HG03196 (cell line): ENCODE data around the gene C1orf226.

Experiments used
- ATAC-seq: cut with Tn5 transposase; IDR thresholded peaks from one replicate; pipeline ENCODE4 v1.9.1; 2021; ENCODE audit not compliant: unreplicated experiment

The C1orf226 gene

GRCh38 chr1:162384116-162384515, 2.6 kb downstream of the C1orf226 start:
- ATAC-seq, result no peak

DNA sequence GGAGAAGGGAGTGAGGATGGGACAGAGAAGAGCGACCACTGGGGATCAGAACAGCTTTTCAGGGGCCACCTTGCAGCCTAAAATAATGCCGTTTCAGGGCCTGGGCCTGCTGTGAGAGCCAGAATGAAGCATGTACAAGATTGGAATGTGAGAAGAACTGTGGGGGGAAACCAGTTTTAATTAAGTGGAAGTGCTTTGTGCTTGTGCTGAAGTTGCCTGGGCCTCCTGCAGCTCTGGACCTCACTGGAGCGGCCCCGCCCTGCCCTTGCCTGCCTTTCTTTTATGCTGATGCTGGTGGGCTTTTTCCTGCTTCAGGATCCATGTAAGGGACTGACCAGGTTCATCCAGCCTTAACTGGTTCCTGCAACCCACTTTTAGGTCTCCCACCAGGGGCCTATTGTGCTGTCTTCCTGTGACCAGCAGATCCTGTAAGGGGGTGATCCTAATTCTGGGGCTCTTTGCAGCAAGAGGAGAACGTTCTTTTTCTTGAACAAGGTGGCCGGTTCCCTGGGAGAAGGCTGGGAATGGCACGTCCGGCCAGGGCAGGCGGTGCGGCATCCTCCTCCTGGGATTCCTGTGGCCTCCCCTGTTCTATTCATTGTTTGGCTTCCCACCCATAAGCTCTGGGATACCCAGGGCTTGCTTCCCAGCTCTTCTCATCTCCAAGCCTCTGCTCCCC, 3.2 kb downstream of the C1orf226 start:
- no peak for ATAC-seq

GRCh38 chr1:162385280-162385623, 3.7 kb downstream of the C1orf226 start:
- no peak for ATAC-seq

GRCh38 chr1:162385702-162386101, 4.2 kb downstream of the C1orf226 start:
- ATAC-seq, result no peak

DNA sequence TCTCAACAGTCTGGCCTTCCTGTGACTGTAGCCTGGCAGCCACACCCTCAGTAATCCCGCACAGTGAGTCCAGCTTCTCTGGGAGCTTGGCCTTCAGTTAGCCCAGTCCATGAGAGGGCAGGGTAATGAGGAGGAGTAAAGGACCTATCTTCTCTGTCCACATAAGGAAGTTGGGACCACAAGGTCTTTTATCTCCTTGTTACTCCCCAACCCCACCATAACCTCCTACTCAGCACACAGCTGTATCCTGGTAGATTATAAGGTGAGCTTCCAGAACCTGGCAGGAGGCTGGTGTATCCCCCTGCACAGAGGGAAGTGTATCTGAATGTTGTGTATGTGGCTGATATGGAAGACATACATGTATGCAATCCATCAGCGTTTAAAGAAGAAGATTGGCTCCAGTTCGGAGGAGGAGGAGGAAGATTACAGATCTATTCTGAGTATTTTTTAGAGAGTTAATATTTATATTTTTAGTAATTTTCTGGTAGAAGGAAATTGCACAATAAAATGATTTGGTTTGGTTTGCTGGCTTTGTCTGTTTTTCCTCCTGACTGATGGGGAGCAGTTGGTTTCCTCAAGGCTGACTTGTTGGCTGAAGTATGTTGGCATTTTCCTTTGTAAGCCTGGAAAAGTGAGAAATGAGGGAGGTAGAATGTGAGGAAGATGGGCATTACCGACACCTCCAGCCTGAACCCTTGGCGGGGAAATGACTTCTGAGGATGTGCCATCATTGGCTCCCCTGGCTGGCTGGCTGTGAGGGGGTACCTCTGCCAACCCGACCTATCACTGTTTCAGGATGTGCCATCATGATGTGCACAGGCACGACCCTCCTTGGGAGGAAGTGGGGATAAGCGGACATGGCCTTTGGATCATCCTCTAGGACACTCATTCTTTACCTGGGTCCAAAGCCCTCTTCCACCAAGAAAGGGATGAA, 5.0 kb downstream of the C1orf226 start:
- no peak for ATAC-seq

DNA sequence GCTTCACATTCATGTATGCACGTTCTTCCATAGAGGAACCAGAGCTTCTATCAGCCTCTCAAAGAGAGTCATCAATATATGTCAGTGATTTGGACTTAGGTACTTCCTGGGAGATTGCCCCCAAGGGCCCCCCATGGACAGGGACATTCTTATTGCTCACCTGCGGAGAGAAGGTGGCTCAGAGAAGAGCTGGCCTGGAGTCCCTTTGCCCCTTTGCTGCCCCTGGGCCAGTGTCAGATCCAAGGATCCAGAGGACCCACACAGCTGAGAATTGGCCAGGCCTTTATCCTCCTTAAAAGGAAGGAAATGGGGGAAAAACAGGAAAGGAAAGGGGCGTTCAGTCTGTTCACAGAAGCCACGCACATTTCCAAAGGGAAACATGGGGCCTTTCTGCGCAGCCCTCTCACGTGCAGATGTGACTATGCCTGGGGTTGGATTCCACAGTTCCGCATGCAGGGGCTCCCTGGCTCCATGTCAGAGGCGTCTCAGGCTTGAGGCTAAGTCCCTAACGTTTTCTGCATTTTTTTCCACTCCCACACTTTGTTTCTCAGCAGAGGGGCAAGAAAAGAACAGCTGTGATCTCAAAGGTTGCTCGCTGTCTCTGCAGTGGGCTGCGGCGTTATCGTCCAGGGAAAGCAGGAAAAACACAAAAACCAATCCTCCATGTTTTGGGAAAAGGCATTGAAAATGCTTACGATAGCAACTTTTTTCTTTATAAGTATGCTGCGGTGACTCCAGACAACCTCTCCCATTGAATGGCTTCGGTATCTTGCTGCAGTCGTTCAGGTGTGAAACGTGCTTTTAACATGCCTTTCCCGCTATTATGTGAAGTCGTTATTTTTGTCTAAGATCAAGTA, 5.9 kb downstream of the C1orf226 start:
- no peak for ATAC-seq

GRCh38 chr1:162388083-162388594, 6.6 kb downstream of the C1orf226 start:
- ATAC-seq, result no peak

- no peak for ATAC-seq
These were observed 7.1 kb downstream of the C1orf226 start for GRCh38 chr1:162388615-162389014.

DNA sequence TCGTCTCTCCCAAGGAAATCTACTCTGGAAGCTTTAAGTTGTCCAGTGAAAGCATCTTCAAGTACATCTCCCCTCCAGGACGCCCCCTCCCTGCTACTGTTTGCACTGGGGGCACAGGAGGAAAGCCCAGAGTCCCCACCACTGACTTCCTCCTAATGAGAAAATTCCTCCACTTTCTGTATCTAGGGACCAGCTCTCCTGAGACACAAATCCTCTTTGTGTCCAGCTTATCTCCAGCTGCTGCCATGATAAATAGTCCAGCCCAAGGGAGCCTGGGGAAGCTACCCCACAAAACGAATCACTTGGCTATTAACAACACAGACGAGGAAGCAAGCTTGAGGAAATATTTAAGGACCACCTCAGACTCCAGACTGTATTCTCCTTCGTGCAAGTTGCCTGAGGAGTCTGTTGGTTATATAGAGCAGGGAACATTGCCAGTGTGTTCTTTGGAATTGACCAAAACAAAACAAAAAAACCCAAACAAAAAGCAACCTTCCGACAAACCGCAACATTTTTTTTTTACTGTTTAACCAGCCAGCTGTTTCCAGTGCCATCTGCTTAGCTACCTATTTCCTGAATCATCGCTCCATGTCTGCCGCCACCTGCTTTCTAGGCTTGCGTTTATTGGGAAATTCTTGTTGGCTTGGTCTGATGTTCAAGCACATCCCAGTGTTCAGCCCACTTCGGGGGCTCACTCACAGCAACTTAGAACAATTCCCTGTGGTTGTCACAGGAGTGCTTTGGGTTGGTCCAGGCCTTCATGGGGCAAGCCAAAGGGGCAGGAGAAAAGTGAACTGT, 7.7 kb downstream of the C1orf226 start:
- no peak for ATAC-seq

DNA sequence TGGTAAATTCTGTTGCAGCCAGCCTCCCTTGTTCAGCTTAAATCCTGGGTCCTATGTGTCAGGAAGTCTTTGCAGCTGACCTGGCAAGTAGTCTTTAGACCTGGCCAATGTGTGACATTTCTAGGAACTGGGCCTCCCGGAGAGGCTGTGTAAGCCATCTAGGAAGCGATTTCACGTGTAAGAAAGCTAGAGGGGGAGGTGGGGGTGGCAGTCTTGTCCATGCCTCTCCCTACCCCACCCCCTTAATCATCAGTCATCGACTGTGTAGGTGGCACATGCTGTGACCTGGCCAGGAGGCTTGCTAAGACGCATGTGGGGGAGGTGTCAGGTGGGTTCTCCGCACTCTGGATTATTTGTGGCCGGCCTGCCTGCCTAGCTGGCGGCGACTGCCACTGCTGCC, 8.4 kb downstream of the C1orf226 start:
- no peak for ATAC-seq

- no peak for ATAC-seq
These were observed 9.1 kb downstream of the C1orf226 start for GRCh38 chr1:162390396-162391185.

GRCh38 chr1:162391790-162392563, 10.4 kb downstream of the C1orf226 start:
- no peak for ATAC-seq

DNA sequence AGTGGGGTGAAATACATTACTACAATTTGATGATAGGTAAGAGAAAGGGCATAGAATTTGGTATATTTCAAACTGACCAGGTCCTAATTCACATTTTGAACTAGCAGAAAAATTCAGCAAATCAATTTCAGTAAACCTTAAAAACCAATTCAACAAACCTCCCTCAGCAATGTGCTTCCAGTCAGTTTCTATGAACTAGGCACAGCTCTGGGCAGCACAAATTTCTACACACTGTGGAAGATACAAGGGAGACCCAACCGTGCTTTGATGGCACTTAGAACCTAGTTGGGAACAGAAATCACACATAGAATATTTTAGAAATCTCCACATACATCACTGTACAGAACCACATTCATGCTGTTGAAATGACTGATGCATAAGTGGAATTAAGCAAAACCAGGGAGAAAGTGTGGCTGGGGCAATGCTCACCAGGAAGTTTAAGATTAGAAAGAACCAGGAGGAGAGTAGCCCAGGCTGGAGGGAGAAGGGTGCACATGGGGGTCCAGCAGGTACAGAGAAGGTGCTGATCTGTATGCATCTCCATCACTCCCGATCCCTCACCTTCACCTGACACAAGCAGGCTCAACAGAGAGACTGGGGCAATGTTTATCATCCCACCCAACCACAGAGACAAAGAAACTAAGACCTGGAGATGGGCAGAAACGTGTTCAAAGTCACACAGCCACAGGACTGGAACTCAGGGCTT, 14.8 kb downstream of the C1orf226 start:
- no peak for ATAC-seq

DNA sequence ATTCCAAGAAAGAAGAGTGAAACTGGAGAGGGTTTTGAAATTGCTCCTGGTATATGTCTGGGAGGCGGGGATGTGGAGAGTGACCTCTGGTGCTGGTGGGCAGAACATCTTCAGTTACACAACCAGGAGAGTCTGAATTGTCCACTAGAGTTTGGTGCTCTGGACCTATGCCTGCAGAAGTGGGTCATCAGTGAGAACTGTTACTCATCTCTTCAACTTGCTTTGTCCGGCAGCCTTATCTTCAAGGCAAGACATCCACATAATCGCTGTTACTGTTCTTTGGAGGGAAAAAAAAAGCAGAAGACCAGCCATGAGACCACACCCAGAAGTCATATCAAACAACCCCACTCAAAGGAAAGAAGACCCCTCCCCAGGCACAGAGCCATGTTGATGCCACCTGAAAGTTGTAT, 15.5 kb downstream of the C1orf226 start:
- ATAC-seq, result no peak

- no peak for ATAC-seq
These were observed 16.5 kb downstream of the C1orf226 start for GRCh38 chr1:162397943-162398560.

GRCh38 chr1:162398999-162399580, 17.6 kb downstream of the C1orf226 start:
- no peak for ATAC-seq

DNA sequence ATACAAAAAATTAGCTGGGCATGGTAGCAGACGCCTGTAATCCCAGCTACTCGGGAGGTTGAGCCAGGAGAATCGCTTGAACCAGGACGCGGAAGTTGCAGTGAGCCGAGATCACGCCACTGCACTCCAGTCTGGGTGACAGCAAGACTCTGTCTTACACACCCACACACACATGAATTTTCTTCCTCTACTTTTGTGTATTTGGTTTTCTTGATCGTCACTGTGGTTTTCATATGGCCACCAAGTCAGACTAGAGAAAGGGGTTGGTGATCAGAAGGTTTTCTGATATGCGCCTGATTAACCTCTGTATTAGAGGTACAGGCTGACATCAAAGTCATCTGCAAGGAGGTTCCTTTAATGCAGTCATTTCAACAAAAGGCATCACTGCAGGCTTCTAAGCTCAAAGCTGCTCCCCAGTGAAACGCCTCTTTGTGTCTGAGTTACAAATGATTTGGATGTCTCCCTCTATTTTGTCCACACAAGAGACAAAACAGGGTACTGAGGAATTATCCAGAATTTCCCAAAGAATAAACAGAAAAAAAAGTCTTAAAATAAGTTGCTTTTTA, 19.3 kb downstream of the C1orf226 start:
- ATAC-seq, result no peak
